HG02610 (cell line): ENCODE measurements around the gene CYP27B1.
"Not testable (repeated sequence)": the region's sequence is repeated elsewhere in the genome, so short reads cannot be mapped to it uniquely, and the experiment has no call there.

ENCODE experiments used
- ATAC-seq: cut with Tn5 transposase; IDR thresholded peaks from one replicate; pipeline ENCODE4 v1.9.1; 2021; ENCODE audit warnings: mild to moderate bottlenecking, moderate library complexity; ENCODE audit not compliant: unreplicated experiment

Gene CYP27B1

DNA sequence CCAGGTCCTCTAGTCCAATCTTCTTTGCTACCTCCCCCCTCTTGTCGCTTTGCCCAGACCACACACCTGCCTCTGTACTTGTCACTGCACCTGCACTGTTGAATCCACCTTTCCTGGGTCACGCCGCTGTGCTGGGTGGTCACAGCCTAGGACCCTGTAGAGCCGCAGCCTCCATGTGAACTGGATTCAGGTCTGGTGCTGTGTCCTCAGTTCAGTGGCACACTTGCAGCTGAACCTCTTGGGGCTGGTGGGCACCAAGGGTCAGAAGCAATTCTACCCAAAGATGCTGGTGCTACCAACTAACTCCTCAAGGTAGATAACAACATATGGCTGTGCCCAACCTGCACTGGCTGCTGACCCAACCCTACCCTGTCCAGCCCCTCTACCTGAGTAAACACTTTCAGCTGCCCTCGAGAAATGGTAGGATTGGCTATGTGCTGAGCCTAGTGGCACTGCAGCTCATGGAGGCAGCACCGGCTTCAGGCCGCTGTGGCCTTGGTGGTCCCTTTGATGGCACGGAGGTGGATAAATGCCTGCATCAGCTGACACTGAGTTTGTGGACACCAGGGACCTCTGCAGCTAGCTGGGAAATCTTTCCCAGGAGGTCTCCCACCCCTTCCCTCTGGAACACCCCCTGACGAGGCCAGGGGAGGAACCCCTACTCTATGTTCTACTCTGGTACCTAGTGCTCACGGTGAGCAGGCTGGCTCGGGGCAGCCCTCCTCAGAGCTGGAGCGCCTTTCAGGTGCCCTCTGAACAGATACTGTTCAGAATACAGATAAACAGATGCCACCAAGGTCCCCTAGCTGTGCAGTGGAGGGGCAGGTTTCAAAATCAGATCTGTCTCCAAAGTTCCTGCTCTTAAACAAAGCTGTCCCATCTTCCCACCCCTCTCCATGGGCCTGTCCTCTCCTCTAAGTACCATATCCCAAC is 42.6 kb downstream of the CYP27B1 start:
- no peak for ATAC-seq

DNA sequence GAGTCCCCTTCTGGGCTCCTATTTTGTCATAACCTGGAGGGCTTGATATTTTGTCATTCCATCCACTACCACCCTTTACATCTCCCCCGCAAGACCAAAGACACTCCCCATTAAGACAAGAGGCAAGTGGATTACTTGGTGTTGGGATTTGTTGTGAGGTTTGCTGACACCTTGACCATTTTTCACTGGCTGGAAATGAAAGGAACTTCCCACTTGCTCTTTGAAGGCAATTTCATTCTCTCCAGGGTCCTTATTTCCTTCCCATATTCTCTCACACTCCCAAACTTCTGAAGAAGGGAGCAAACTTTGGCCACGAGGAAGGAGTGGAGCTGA is 43.3 kb downstream of the CYP27B1 start:
- ATAC-seq: no peak

DNA sequence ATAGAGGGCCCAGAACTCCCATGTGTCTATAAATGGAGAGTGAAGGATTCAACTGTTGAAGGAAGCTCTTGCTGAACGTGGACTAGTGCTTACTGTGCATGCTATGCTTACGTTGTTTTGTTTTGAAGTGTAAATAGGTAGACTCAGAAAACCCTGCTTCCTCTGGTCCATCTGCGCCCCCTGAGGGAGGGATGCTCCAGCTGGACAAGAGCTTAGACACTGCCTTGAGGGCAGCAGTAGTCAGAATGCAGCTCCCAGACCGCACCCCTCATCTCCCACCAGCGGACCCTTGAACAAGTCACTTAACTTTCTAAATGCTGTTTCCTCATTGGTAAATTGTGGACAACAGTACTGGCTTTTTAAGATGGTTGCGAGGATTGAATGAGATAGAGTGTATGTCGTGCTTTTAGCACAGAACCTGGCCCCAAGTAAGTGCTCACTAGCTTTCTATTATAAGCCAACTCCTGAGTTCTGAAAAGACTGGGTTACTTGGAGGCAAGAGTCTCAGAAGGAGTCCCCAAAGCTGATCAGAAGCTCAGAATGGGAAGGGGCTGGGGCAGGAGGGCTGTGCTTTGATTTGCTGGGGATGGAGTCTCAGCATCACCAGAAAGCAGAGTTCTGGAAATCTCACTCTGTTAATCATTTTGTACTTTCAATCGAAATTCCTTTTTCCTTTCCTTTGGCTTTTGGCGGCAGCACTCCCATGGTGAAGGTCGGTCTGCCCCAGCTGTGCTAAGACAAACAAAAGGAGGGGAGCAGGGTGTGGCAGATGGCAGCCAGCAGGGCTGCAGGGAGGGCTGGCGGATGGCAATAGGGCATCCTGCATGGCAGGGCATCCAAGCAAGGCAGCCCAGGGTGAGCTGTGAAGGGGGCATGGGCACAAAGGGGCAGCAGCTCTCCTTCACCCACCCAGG is 43.9 kb downstream of the CYP27B1 start:
- no peak for ATAC-seq

DNA sequence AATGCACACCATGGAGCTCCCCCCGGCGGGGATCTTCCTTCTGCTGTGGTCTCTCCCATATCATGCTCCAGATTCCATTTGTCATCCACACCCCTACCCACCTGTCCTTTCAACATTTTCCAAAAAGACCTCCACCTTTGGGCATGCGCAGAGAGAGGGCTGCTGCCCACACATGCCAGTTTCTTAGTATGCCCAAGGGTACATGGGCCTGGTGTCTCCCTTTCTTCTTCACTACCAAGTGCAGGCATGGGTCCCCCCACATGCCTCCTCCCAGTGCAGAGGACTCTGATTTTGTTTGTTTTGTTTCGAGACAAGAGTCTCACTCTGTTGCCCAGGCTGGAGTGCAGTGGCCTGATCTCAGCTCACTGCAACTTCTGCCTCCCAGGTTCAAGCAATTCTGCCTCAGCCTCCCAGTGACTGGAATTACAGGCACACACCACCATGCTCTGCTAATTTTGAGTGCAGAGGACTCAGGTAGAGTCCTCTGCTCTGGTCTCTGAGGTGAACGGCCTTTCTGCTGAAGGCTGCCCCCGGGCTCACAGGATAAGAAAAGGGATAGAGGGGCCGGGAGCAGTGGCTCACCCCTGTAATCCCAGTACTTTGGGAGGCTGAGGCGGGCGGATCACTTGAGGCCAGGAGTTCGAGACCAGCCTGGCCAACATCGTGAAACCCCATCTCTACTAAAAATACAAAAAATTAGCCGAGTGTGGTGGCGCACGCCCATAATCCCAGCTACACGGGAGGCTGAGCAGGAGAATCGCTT is 44.9 kb downstream of the CYP27B1 start:
- not testable (repeated sequence) for ATAC-seq

DNA sequence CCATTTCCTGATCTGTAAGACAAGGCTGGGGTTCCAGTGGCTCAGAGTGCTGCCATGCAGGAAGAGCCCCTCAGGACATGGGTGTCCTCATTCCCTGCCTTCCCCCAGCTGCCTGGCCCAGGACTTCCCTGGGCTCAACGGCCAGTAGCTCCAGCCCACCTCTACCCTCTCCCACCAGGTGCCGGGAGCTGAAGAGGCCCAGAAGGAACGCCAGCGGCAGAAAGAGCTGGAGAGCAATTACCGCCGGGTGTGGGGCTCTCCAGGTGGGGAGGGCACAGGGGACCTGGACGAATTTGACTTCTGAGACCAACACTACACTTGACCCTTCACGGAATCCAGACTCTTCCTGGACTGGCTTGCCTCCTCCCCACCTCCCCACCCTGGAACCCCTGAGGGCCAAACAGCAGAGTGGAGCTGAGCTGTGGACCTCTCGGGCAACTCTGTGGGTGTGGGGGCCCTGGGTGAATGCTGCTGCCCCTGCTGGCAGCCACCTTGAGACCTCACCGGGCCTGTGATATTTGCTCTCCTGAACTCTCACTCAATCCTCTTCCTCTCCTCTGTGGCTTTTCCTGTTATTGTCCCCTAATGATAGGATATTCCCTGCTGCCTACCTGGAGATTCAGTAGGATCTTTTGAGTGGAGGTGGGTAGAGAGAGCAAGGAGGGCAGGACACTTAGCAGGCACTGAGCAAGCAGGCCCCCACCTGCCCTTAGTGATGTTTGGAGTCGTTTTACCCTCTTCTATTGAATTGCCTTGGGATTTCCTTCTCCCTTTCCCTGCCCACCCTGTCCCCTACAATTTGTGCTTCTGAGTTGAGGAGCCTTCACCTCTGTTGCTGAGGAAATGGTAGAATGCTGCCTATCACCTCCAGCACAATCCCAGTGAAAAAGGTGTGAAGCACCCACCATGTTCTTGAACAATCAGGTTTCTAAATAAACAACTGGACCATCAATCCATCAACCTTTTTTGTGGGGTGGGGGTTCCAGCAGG is 46.0 kb downstream of the CYP27B1 start:
- no peak for ATAC-seq

DNA sequence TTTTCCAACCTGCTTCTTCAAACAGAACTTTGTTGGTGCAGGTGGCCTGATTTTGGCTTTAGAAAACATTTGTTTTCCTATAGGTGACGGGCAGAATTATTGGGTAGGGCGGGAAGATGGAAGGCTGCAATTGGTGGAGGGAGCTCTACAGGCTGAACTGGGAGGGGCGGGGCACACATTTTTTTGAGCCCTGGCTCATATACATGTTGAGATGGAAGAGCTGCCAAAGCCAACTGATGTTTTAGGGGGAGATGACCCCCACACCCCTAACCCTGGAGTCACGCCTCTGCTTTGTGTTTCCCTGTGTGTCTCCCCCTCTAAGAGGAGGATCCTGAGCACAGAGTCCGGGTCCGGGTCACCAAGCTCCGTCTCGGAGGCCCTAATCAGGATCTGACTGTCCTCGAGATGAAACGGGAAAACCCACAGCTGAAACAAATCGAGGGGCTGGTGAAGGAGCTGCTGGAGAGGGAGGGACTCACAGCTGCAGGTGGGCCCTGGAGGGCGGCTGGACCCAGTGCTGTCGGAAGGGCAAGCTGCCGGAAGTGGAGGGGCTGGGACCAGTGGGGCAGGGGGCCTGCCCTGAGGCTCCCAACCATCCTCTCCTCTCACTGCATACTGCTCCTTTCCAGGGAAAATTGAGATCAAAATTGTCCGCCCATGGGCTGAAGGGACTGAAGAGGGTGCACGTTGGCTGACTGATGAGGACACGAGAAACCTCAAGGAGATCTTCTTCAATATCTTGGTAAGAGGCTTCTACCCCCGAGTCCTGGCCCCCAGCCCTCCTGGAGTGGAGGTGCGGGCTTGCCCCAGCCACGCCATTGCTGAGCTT is 46.9 kb downstream of the CYP27B1 start:
- no peak for ATAC-seq

DNA sequence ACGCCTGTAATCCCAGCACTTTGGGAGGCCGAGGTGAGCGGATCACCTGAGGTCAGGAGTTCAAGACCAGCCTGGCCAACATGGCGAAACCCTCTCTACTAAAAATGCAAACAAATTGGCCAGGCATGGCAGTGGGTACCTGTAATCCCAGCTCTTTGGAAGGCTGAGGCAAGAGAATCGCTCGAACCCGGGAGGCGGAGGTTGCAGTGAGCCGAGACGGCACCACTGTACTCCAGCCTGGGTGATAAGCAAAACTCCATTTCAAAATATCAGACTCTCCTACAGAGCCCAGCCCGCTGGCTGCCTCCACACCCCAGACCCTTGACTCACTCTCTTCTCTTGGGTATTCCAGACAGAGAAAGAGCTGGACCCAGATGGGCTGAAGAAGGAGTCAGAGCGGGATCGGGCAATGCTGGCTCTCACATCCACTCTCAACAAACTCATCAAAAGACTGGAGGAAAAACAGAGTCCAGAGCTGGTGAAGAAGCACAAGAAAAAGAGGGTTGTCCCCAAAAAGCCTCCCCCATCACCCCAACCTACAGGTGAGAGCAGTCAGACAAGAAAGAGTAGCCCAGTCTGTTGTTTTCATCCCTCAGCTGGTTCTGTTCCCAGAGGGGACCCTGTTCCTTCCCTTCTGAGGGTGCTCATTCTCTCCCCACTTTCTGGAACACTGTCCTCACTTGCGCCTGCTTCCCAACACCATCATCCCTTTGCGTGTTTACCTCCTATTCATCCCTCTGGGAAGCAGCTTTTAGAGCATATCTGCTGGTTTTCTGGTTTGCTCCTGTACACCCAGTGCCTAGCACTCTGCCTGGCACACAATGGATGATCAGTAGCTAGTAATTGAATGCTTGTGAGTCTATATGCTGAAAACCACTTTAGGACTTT is 48.0 kb downstream of the CYP27B1 start:
- no peak for ATAC-seq

DNA sequence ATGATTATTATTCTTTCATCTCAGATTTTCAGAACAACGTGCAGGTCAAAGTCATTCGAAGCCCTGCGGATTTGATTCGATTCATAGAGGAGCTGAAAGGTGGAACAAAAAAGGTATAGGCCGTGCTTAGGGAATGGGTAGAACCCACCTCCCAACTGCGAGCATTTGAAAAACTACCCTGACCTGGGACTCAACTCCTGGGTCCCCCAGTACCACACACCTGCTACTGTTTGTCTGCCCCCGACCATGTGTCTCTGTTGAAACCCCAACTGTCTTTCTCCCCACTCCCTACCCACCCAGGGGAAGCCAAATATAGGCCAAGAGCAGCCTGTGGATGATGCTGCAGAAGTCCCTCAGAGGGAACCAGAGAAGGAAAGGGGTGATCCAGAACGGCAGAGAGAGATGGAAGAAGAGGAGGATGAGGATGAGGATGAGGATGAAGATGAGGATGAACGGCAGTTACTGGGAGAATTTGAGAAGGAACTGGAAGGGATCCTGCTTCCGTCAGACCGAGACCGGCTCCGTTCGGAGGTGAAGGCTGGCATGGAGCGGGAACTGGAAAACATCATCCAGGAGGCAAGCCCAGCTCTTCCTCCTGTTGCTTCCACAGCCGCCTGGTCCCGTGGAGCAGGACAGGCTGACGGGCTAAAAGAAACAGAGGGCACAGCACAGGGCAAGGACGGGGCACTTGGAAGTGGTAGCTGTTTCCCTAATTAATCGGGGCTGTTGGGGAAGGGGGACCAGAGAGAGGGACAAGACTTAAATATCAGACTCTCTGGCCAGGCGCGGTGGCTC is 48.8 kb downstream of the CYP27B1 start:
- ATAC-seq: no peak

DNA sequence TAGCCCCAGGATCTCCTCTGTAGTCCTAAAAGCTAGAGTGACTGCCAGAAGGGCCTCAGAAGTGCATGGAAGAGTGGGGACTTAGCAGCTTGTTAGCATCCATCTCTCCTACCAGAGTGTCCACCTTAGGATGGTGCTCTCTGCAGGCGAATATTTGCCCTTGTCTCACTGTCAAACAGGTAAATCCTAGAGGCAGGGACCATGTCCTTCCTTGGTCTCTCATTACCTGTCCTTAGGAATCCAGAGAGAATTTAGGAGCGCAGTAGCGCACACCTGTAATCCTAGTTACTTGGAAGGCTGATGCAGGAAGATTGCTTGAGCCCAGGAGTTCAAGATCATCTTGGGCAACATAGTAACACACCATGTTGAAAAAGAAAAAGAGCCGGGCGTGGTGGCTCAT is 49.7 kb downstream of the CYP27B1 start:
- ATAC-seq: no peak

DNA sequence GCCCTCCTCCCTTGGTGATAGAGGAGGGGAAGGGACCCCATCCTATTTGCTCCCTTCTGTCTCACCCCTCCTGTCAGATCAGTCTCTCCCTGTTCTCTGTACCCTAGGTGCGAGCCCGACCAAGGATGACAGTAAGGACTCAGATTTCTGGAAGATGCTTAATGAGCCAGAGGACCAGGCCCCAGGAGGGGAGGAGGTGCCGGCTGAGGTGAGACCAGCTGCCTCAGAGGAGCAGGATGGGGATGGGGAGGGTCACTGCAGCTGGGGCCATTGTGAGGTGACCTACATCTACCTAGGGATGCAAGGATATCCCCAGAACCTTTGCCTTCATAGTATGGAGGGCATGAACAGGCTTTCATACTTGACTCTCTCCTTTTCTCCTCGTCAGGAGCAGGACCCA is 50.6 kb downstream of the CYP27B1 start:
- ATAC-seq: no peak

DNA sequence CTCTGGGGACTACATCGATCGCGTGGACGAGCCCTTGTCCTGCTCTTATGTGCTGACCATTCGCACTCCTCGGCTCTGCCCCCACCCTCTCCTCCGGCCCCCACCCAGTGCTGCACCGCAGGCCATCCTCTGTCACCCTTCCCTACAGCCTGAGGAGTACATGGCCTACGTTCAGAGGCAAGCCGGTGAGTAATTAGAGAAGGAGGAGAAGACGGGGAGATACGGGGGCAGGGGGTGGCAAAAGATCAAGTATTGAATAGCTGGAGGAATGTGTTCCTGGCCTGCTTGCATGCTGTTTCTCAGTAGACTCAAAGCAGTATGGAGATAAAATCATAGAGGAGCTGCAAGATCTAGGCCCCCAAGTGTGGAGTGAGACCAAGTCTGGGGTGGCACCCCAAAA is 51.1 kb downstream of the CYP27B1 start:
- no peak for ATAC-seq

DNA sequence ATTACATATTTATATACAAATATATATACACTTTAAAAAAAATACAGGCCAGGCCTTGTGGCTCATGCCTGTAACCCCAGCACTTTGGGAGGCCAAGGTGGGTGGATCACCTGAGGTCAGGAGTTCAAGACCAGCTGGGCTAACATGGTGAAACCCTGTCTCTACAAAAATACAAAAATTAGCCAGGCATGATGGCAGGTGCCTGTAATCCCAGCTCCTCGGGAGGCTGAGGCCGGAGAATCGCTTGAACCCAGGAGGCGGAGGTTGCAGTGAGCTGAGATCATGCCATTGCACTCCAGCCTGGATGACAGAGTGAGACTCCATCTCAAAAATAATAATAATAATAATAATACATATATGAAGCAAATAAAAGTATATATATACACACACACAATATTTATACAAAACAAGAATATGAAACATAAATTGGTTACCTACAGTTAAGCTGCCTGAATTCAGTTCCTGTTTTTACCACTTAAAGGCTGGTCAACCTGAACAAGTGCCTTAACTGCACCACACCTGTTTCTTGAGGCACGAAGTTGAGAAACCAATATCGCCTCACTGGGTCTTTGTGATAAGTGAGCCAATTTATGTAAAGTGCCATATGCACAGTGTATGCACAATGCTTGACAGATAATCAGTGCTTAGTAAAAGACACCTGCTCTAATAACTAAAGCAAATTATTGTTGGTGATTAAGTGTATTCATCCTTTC is 51.7 kb downstream of the CYP27B1 start:
- ATAC-seq: not testable (repeated sequence)

DNA sequence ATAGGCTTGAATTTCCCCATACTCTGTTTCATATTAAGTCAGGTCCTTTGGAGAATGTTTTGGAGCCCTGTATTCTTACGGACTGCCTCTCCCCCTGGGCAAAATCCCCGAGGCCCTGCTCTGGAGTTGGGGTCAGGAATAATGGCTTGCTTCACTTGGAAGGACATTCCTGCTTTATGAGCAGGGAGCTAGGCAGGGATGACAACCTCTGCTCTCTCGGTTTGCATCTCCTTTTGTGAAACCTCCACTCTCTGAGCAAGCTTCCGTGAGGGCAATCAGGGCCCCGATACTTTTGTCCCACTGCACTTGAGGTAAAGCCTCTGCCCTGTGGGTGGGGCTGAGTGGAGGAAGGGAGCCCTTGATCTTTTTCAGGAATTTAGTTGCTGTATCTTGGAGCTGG is 53.7 kb downstream of the CYP27B1 start:
- no peak for ATAC-seq

DNA sequence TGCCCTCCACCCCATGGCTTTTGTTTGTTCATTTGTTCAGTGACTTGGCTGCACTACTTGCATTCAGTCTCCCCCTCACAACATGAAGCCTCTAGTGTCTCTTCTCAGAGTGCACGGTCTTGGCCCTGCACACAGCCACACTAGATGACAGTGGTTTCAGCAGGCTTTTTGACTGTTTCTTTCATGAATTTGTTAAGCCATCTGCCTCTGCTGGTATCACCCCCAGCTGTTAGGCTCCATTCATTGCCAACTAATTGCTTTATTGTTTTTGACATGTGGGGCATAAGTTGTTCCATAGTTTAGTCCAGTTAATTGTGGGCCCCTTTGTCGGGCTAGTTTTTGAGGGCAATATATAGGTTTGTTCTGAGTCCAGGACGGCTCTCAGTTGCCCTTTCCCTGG is 54.2 kb downstream of the CYP27B1 start:
- no peak for ATAC-seq
